Ishikawa (cell line): ENCODE data around the gene PTGFRN.

ENCODE experiments used
- CEBPB ChIP-seq: IDR thresholded peaks from 2 replicates; pipeline ENCODE4 v1.6.1; 2012
- CREB1 ChIP-seq: IDR thresholded peaks from 2 replicates; pipeline ENCODE4 v1.6.1; 2012; ENCODE audit warnings: low read depth
- EGR1 ChIP-seq: IDR thresholded peaks from 2 replicates; pipeline ENCODE4 v1.6.1; 2012
- EP300 ChIP-seq: IDR thresholded peaks from 2 replicates; pipeline ENCODE4 v1.6.1; 2012; ENCODE audit warnings: borderline replicate concordance
- FOXM1 ChIP-seq: IDR thresholded peaks from 2 replicates; pipeline ENCODE4 v1.6.1; 2012; ENCODE audit warnings: low read depth, borderline replicate concordance
- NFIC ChIP-seq: IDR thresholded peaks from 2 replicates; pipeline ENCODE4 v1.6.1; 2012
- RAD21 ChIP-seq: IDR thresholded peaks from 2 replicates; pipeline ENCODE4 v1.6.1; 2012; ENCODE audit warnings: low read depth
- TAF1 ChIP-seq: IDR thresholded peaks from 2 replicates; pipeline ENCODE4 v1.6.1; 2012; ENCODE audit warnings: low read depth, mild to moderate bottlenecking
- TCF12 ChIP-seq: IDR thresholded peaks from 2 replicates; pipeline ENCODE4 v1.6.1; 2012; ENCODE audit warnings: low read depth
- TEAD4 ChIP-seq: IDR thresholded peaks from 2 replicates; pipeline ENCODE4 v1.6.1; 2012
- YY1 ChIP-seq: IDR thresholded peaks from 2 replicates; pipeline ENCODE4 v1.6.1; 2012; ENCODE audit warnings: low read depth
- ZBTB7A ChIP-seq: IDR thresholded peaks from 2 replicates; pipeline ENCODE4 v1.6.1; 2012; ENCODE audit warnings: low read depth
- TF ChIP-seq, protein P1 (sequence below): IDR thresholded peaks from 2 replicates; pipeline ENCODE4 v1.6.1; 2012
- TF ChIP-seq, protein P2 (sequence below): IDR thresholded peaks from 2 replicates; pipeline ENCODE4 v1.6.1; 2012
- TF ChIP-seq, protein P3 (sequence below): IDR thresholded peaks from 2 replicates; pipeline ENCODE4 v1.6.1; 2012; ENCODE audit warnings: low read depth, mild to moderate bottlenecking

Gene PTGFRN

DNA sequence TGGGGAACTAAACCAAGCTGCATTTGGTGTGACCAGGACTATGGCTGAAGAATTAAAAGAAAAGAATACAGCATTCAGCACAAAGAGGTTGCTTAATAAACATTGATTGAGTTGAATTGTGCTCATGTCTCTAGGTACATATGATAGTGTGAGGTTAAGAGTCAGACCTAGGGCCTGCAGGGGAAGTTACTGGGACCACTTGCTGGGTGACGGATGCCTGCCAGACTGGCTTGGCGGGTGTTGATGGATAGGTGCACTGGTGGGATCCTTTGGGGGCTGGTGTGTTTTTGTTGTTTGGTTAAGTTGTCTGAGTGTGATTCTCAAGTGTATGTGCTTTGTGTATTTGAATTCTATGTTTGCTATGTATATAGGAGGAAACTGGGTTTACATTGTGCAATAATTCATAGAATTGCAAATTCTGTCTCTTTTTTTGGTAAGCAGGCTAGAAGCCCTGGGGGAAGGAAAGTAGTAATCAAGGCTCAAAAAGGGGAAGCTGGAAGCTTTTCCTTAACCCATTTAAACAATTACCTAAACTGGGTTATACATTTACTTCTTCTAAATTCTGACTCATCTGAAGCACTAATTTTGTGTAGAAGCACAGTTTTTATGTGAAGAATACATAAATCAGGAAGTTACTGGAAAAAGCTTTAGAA lies 93.6 kb downstream of the PTGFRN start:
- TF ChIP-seq ZBTB7A (no peak), EGR1 (no peak), CEBPB (no peak), FOXM1 (no peak), YY1 (no peak), EP300 (no peak), TCF12 (no peak), RAD21 (no peak)
- TF ChIP-seq, protein P1, sequence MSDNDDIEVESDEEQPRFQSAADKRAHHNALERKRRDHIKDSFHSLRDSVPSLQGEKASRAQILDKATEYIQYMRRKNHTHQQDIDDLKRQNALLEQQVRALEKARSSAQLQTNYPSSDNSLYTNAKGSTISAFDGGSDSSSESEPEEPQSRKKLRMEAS: no peak
- TF ChIP-seq, protein P2, sequence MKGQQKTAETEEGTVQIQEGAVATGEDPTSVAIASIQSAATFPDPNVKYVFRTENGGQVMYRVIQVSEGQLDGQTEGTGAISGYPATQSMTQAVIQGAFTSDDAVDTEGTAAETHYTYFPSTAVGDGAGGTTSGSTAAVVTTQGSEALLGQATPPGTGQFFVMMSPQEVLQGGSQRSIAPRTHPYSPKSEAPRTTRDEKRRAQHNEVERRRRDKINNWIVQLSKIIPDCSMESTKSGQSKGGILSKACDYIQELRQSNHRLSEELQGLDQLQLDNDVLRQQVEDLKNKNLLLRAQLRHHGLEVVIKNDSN: no peak

DNA sequence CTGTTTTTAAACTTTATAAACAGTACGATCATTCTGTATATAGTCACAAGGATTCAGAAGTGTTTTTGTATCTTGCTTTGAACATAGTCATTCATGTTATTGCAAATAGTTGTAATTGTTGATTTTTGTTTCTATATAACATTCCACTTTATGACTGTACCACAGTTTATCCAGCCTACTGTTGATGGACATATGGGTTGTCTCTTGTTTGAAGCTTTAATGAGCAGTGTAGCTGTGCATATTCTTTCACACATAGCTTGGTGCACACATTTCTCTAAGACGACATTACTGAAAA lies 98.0 kb downstream of the PTGFRN start:
- no peak for TF ChIP-seq CREB1
- no peak for TF ChIP-seq FOXM1
- TF ChIP-seq, protein P2: no peak
- TF ChIP-seq ZBTB7A: no peak
- no peak for TF ChIP-seq TEAD4
- TF ChIP-seq NFIC: no peak
- no peak for TF ChIP-seq RAD21
- TF ChIP-seq YY1: no peak
- no peak for TF ChIP-seq TCF12
- TF ChIP-seq EGR1: no peak

DNA sequence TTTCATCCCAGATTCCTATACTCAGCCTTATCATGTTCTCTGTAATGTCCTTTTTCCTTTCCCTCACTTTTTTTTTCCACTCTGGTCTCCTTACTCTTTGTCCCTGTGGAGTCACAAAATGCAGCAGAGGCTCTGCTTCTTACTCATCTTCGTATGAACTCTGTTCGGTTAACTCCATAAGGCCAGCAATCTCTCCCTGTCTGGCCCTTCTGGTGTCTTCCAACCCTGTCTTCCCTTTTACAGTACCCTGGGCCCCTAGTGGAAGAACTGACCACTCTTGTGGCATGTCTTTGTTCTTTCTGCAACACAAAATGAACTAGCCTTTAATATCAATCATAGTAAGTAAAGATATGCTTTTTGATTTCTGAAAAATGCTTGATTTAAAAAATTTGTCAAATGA lies 98.9 kb downstream of the PTGFRN start:
- TF ChIP-seq, protein P3, sequence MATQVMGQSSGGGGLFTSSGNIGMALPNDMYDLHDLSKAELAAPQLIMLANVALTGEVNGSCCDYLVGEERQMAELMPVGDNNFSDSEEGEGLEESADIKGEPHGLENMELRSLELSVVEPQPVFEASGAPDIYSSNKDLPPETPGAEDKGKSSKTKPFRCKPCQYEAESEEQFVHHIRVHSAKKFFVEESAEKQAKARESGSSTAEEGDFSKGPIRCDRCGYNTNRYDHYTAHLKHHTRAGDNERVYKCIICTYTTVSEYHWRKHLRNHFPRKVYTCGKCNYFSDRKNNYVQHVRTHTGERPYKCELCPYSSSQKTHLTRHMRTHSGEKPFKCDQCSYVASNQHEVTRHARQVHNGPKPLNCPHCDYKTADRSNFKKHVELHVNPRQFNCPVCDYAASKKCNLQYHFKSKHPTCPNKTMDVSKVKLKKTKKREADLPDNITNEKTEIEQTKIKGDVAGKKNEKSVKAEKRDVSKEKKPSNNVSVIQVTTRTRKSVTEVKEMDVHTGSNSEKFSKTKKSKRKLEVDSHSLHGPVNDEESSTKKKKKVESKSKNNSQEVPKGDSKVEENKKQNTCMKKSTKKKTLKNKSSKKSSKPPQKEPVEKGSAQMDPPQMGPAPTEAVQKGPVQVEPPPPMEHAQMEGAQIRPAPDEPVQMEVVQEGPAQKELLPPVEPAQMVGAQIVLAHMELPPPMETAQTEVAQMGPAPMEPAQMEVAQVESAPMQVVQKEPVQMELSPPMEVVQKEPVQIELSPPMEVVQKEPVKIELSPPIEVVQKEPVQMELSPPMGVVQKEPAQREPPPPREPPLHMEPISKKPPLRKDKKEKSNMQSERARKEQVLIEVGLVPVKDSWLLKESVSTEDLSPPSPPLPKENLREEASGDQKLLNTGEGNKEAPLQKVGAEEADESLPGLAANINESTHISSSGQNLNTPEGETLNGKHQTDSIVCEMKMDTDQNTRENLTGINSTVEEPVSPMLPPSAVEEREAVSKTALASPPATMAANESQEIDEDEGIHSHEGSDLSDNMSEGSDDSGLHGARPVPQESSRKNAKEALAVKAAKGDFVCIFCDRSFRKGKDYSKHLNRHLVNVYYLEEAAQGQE: no peak
- TF ChIP-seq TAF1: no peak
- TF ChIP-seq, protein P2: no peak
- no peak for TF ChIP-seq CREB1
- no peak for TF ChIP-seq YY1
- no peak for TF ChIP-seq TCF12
- no peak for TF ChIP-seq FOXM1
- no peak for TF ChIP-seq ZBTB7A
- no peak for TF ChIP-seq EP300
- TF ChIP-seq TEAD4: no peak
- TF ChIP-seq, protein P1: no peak
- no peak for TF ChIP-seq NFIC

DNA sequence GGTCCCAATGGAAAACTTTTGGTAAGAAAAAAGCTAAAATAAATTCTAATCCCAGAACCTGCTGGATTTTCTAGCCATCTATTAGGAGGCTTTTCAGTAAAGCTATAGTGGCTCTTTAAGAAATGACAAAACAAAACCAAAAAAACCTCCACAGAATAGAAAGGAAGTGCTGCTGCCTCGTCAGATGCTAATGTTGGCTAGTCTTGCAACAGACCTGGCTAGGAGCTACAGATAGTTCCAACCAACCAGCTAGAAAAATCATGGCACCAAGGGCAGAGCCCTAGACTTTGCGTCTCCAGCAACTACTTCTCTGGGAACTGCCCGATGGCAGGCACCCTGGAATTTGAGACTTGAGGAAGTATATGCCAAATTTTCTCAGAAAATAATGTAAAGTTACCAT lies 99.4 kb downstream of the PTGFRN start:
- TF ChIP-seq CREB1: no peak
- TF ChIP-seq, protein P1: no peak
- TF ChIP-seq, protein P2: no peak
- TF ChIP-seq RAD21: no peak
- TF ChIP-seq TEAD4: no peak
- TF ChIP-seq, protein P3: no peak
- no peak for TF ChIP-seq TCF12
- no peak for TF ChIP-seq EGR1
- no peak for TF ChIP-seq CEBPB
- TF ChIP-seq ZBTB7A: no peak
- TF ChIP-seq NFIC: no peak
- no peak for TF ChIP-seq FOXM1
- no peak for TF ChIP-seq EP300
